Jurkat, Clone E6-1 (cell line): Measurements from ENCODE around the gene NCDN. TPM values are rescaled to one million over a fixed set of nuclear protein-coding genes. Genes with fewer than 3 reads are reported as not detected.
A peak's percentile ranks its signal among the peaks of the same experiment; 100 is the strongest.

Experiments used
- DNase-seq: peaks from one replicate; pipeline ENCODE4 v3.0.0-alpha.2; 2011; ENCODE audit warnings: low read depth, low spot score
- H3K4me3 ChIP-seq: 2 replicates; pipeline ENCODE4 v1.5.1; 2011; ENCODE audit warnings: mild to moderate bottlenecking, low read length, control low read depth, moderate library complexity
- polyA plus RNA-seq: library from polyadenylated mRNA; unstranded; fragments of >200 nt; gene quantifications from one replicate; pipeline ENCODE4 v1.2.1, GENCODE V29; 2012; ENCODE audit warnings: missing spikeins; ENCODE audit not compliant: insufficient read length, insufficient read depth

NCDN gene
- polyA plus RNA-seq = 14.7 TPM

GRCh38 chr1:35557611-35558373 is at the start of gene NCDN:
TSS of gene NCDN (plus strand) at chr1:35557799. CDS start at chr1:35558191, 392 bp downstream.
- H3K4me3 ChIP-seq = peak within 1 kb of the TSS; percentile 85
- peak; percentile 94 for DNase-seq

- no peak for DNase-seq
- H3K4me3 ChIP-seq = no peak overlapping the region
Observed at GRCh38 chr1:35507947-35508346, 49.7 kb upstream of the NCDN start.

GRCh38 chr1:35509558-35509957 is 48.0 kb upstream of the NCDN start:
- DNase-seq = no peak
- H3K4me3 ChIP-seq = no peak overlapping the region

GRCh38 chr1:35511305-35511704 is 46.3 kb upstream of the NCDN start:
- DNase-seq = no peak
- H3K4me3 ChIP-seq = no peak overlapping the region

GRCh38 chr1:35518183-35518582 is 39.4 kb upstream of the NCDN start:
- no peak for DNase-seq
- no peak overlapping the region for H3K4me3 ChIP-seq

- DNase-seq = no peak
- H3K4me3 ChIP-seq = no peak overlapping the region
Observed at GRCh38 chr1:35519432-35519831, 38.2 kb upstream of the NCDN start.

- H3K4me3 ChIP-seq = no peak overlapping the region
- DNase-seq = no peak
Observed at GRCh38 chr1:35524106-35524505, 33.5 kb upstream of the NCDN start.

- no peak for DNase-seq
- H3K4me3 ChIP-seq = no peak overlapping the region
Observed at GRCh38 chr1:35530168-35530567, 27.4 kb upstream of the NCDN start.

- no peak overlapping the region for H3K4me3 ChIP-seq
- no peak for DNase-seq
Observed at GRCh38 chr1:35530946-35531345, 26.7 kb upstream of the NCDN start.

- no peak for DNase-seq
- no peak overlapping the region for H3K4me3 ChIP-seq
Observed at GRCh38 chr1:35531368-35531767, 26.2 kb upstream of the NCDN start.

GRCh38 chr1:35532497-35533223 is 24.9 kb upstream of the NCDN start:
- no peak overlapping the region for H3K4me3 ChIP-seq
- no peak for DNase-seq

GRCh38 chr1:35533586-35533985 is 24.0 kb upstream of the NCDN start:
- H3K4me3 ChIP-seq = no peak overlapping the region
- DNase-seq = no peak

- DNase-seq = no peak
- no peak overlapping the region for H3K4me3 ChIP-seq
Observed at GRCh38 chr1:35535243-35535642, 22.4 kb upstream of the NCDN start.

GRCh38 chr1:35536556-35537162 is 20.9 kb upstream of the NCDN start:
- no peak overlapping the region for H3K4me3 ChIP-seq
- DNase-seq = no peak

GRCh38 chr1:35537806-35538205 is 19.8 kb upstream of the NCDN start:
- DNase-seq = peak; percentile 64
- H3K4me3 ChIP-seq = no peak overlapping the region

- peak; percentile 82 for DNase-seq
- peak overlapping the region; percentile 30 for H3K4me3 ChIP-seq
Observed at GRCh38 chr1:35539073-35539823, 18.4 kb upstream of the NCDN start.

- DNase-seq = no peak
- no peak overlapping the region for H3K4me3 ChIP-seq
Observed at GRCh38 chr1:35539824-35540261, 17.8 kb upstream of the NCDN start.

- peak; percentile 42 for DNase-seq
- H3K4me3 ChIP-seq = no peak overlapping the region
Observed at GRCh38 chr1:35544976-35545375, 12.6 kb upstream of the NCDN start.

- no peak for DNase-seq
- no peak overlapping the region for H3K4me3 ChIP-seq
Observed at GRCh38 chr1:35546614-35547013, 11.0 kb upstream of the NCDN start.
